RWPE2 (cell line): ENCODE results near the gene CACNA2D1.

Source experiments
- ATAC-seq: fragments of 200-7000 bp; cut with Tn5 transposase; 3 replicates; pipeline ENCODE4 v1.9.1; 2021; ENCODE audit warnings: low read depth
- DNase-seq: peaks from one replicate; pipeline ENCODE4 v3.0.0-alpha.2; 2020; ENCODE audit warnings: low spot score
- H3K27ac ChIP-seq: fragments of 450-650 bp; 2 replicates; pipeline ENCODE4 v1.5.1; 2017; ENCODE audit warnings: mild to moderate bottlenecking; ENCODE audit not compliant: poor library complexity, severe bottlenecking
- H3K27me3 ChIP-seq: fragments of 250-450 bp; sonication (Bioruptor Pico); 2 replicates; pipeline ENCODE4 v1.5.1; 2021; ENCODE audit warnings: mild to moderate bottlenecking, moderate library complexity; ENCODE audit not compliant: insufficient read depth, poor library complexity, severe bottlenecking
- H3K36me3 ChIP-seq: fragments of 250-450 bp; sonication (Bioruptor Pico); 2 replicates; pipeline ENCODE4 v1.5.1; 2020; ENCODE audit warnings: low read depth, mild to moderate bottlenecking, moderate library complexity
- H3K4me1 ChIP-seq: fragments of 250-450 bp; sonication (Bioruptor Pico); 2 replicates; pipeline ENCODE4 v1.5.1; 2021; ENCODE audit warnings: mild to moderate bottlenecking, moderate library complexity; ENCODE audit not compliant: insufficient read depth, poor library complexity, severe bottlenecking
- H3K4me3 ChIP-seq: fragments of 250-450 bp; sonication (Bioruptor Pico); 2 replicates; pipeline ENCODE4 v1.5.1; 2021; ENCODE audit warnings: mild to moderate bottlenecking, moderate library complexity; ENCODE audit not compliant: severe bottlenecking
- H3K9me3 ChIP-seq: fragments of 250-450 bp; sonication (Bioruptor Pico); 2 replicates; pipeline ENCODE4 v1.5.1; 2021; ENCODE audit warnings: mild to moderate bottlenecking, moderate library complexity; ENCODE audit not compliant: severe bottlenecking
- TF ChIP-seq, protein P1 (sequence below): fragments of 450-650 bp; IDR thresholded peaks from one replicate; pipeline ENCODE4 v1.5.1; 2017; ENCODE audit warnings: mild to moderate bottlenecking, moderate library complexity; ENCODE audit not compliant: poor library complexity, severe bottlenecking

The CACNA2D1 gene

DNA sequence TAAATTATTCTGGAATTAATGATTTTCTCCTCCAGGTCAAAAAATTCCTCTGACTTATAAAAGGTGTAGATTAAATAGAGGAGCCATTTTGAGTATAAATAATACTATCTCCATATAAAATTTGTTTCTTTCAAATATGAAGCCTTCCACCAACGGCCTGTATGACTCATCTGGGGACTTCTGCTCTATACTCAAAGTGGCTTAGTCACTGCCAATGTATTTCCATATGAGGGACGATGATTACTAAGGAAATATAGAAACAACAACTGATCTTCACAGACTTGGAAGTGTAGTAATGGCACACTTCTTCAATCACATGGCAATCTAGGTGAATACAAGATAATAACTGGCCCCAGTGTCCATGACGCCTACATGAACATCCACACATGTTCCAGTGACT lies 338.1 kb downstream of the CACNA2D1 start:
- H3K9me3 ChIP-seq, result no peaks in the 10 kb centered on the region
- ATAC-seq, result peak; percentile 56; the same call in 2 of the 3 replicates
- no peaks in the 10 kb centered on the region for H3K27me3 ChIP-seq
- H3K27ac ChIP-seq, result no peak overlapping the region
- no peak for DNase-seq
- H3K4me1 ChIP-seq, result no peaks in the 10 kb centered on the region
- H3K36me3 ChIP-seq, result no peaks in the 10 kb centered on the region
- no peak overlapping the region for H3K4me3 ChIP-seq
- TF ChIP-seq, protein P1, sequence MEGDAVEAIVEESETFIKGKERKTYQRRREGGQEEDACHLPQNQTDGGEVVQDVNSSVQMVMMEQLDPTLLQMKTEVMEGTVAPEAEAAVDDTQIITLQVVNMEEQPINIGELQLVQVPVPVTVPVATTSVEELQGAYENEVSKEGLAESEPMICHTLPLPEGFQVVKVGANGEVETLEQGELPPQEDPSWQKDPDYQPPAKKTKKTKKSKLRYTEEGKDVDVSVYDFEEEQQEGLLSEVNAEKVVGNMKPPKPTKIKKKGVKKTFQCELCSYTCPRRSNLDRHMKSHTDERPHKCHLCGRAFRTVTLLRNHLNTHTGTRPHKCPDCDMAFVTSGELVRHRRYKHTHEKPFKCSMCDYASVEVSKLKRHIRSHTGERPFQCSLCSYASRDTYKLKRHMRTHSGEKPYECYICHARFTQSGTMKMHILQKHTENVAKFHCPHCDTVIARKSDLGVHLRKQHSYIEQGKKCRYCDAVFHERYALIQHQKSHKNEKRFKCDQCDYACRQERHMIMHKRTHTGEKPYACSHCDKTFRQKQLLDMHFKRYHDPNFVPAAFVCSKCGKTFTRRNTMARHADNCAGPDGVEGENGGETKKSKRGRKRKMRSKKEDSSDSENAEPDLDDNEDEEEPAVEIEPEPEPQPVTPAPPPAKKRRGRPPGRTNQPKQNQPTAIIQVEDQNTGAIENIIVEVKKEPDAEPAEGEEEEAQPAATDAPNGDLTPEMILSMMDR, result no peak

DNA sequence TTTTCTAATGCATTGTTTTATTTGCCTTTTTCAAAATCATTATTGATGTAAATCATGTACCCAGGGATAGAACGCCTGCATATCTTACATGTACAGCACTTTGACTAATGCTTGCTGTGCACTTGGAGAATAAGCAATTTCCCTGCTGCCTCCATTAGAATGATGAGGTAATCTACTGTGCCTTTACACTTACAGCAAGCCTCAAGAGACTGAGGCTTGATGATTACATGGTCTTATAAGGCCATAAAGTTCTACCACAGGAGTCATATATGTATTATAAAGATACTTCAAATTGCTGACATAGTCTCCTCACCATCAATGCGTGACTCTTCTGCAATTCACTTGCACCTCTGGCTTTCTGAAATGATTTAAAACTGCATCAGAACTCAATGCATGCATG lies 345.2 kb downstream of the CACNA2D1 start:
- Histone ChIP-seq H3K4me3 (no peak overlapping the region), H3K27me3 (no peaks in the 10 kb centered on the region), H3K27ac (no peak overlapping the region), H3K4me1 (no peaks in the 10 kb centered on the region), H3K36me3 (no peaks in the 10 kb centered on the region), H3K9me3 (no peaks in the 10 kb centered on the region)
- ATAC-seq (no peak), DNase-seq (no peak)
- TF ChIP-seq, protein P1, result no peak

GRCh38 chr7:82091126-82091684 lies 352.4 kb downstream of the CACNA2D1 start:
- H3K9me3 ChIP-seq, result no peaks in the 10 kb centered on the region
- DNase-seq, result no peak
- no peak for ATAC-seq
- no peaks in the 10 kb centered on the region for H3K36me3 ChIP-seq
- no peak overlapping the region for H3K4me3 ChIP-seq
- H3K27me3 ChIP-seq, result no peaks in the 10 kb centered on the region
- no peaks in the 10 kb centered on the region for H3K4me1 ChIP-seq
- TF ChIP-seq, protein P1, result no peak
- H3K27ac ChIP-seq, result no peak overlapping the region

DNA sequence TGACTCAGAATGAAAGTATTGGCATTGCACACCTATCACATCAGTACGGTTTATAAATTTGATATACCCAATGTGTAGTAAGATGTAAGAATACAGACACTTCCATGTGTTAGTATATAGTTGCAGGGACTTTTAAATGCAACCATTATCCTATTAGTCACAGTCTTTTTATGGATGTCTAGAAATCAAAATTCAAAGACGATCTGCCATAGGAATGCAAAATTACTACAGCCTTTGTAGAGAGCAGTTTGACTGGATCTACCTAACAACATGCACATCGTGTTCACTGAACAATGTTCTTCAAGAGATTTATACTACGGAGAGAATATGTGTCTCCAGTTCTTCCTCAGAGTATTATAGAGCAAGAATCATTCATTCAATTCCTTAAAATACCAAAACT lies 356.5 kb downstream of the CACNA2D1 start:
- H3K4me3 ChIP-seq, result no peak overlapping the region
- TF ChIP-seq, protein P1, result no peak
- no peak overlapping the region for H3K27ac ChIP-seq
- no peak for DNase-seq
- no peaks in the 10 kb centered on the region for H3K27me3 ChIP-seq
- H3K4me1 ChIP-seq, result no peaks in the 10 kb centered on the region
- no peaks in the 10 kb centered on the region for H3K9me3 ChIP-seq
- H3K36me3 ChIP-seq, result no peaks in the 10 kb centered on the region
- no peak for ATAC-seq

DNA sequence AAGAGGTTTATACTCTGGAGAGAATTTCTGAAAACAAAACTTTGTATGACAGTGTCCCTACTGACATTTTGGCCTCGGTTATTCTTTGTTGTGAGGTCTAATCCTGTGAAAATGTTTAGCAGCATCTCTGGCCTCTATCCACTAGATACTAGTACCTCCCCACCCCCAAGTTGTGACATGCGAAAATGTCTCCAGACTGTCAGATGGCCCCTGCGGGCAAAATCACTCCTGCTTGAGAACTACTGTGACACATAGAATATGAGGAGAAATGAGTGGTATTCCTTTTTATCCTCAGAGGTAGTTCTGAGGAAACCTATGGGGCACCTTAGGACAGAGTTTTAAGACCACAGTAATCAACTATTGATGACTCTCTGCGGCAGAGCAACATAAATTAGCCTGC lies 358.5 kb downstream of the CACNA2D1 start:
- no peaks in the 10 kb centered on the region for H3K4me1 ChIP-seq
- TF ChIP-seq, protein P1, result no peak
- H3K27me3 ChIP-seq, result no peaks in the 10 kb centered on the region
- H3K9me3 ChIP-seq, result no peaks in the 10 kb centered on the region
- no peaks in the 10 kb centered on the region for H3K36me3 ChIP-seq
- H3K4me3 ChIP-seq, result no peak overlapping the region
- DNase-seq, result no peak
- H3K27ac ChIP-seq, result no peak overlapping the region
- no peak for ATAC-seq
